ENCODE measurements around the gene CYP4F22. TPM values are rescaled to one million over a fixed set of nuclear protein-coding genes. Genes with fewer than 3 reads are reported as not detected.

The CYP4F22 gene
- total and polyA plus RNA-seq, 2 of the 8 experiments (the other 6 are each of a cell fraction or from before 2014, with no cell fraction given): not detected

GRCh38 chr19:15538774-15539173 is 30.4 kb downstream of the CYP4F22 start:
- POLR2A ChIA-PET (ENCODE audit: partially characterized antibody): no interaction called here
- Histone ChIP-seq H3K79me1 (ENCODE audit: low read depth, low read length) (no peaks in the 10 kb centered on the region), H2AFZ (ENCODE audit: low read length) (no peak overlapping the region), H3K79me2 (ENCODE audit: control insufficient read depth in 1 of 2, insufficient read depth in 2 of 2, low read length in 2 of 2) (no peaks in the 10 kb centered on the region), H3K9me3 (ENCODE audit: insufficient read depth in 2 of 2, low read depth in 1 of 2, low read length in 1 of 2) (peaks cover 64 to 86% of the 10 kb centered on the region in 2 experiments), H3K9ac (replicated peaks in 1 of 4; ENCODE audit: extremely low read depth in 1 of 4, low read depth in 3 of 4, low read length in 3 of 4) (no peak overlapping the region), H3K14ac (ENCODE audit: insufficient read length) (no peak overlapping the region), H2BK5ac (ENCODE audit: low read depth, low read length) (no peak overlapping the region), H4K20me1 (replicated peaks in 1 of 2; ENCODE audit: control insufficient read depth in 1 of 2, insufficient read depth in 2 of 2, low read length in 2 of 2) (no peaks in the 10 kb centered on the region), H2BK120ac (replicated peaks; ENCODE audit: low read depth, low read length) (no peak overlapping the region), H2BK12ac (ENCODE audit: low read depth, low read length) (no peak overlapping the region), H3K23ac (ENCODE audit: insufficient read length) (no peak overlapping the region), H3K4me3 (ENCODE audit: extremely low read depth in 1 of 4, insufficient read depth in 2 of 4, low read depth in 3 of 4, low read length in 4 of 4) (no peak overlapping the region), H2BK15ac (ENCODE audit: low read length) (no peak overlapping the region), H2BK20ac (ENCODE audit: low read length) (no peak overlapping the region), H3K4ac (replicated peaks; ENCODE audit: insufficient read length, low read depth, low read length) (no peak overlapping the region), H3K23me2 (ENCODE audit: low read depth, low read length) (peaks cover 2% of the 10 kb centered on the region; the same call in 1 of the 2 replicates), H3K36me3 (ENCODE audit: control insufficient read depth in 2 of 4, insufficient read depth in 4 of 4, low read length in 3 of 4) (0 out of 8 replicates have a peak, but pooled peaks cover 0 to 2% (median 0%) of the 10 kb centered on the region in 4 experiments), H3K18ac (ENCODE audit: extremely low read depth, low read length) (no peak overlapping the region), H3K27ac (ENCODE audit: low read depth, low read length) (no peak overlapping the region), H2AK5ac (ENCODE audit: low read depth, low read length) (no peak overlapping the region), H3K4me1 (replicated peaks in 1 of 4; ENCODE audit: control insufficient read depth in 3 of 4, insufficient read depth in 4 of 4, low read length in 3 of 4) (no peaks in the 10 kb centered on the region), H4K5ac (ENCODE audit: insufficient read length, low read depth, low read length) (no peak overlapping the region), H3K4me2 (ENCODE audit: insufficient read depth in 1 of 2, low read depth in 2 of 2, low read length in 2 of 2) (no peak overlapping the region), H4K91ac (replicated peaks; ENCODE audit: insufficient read length, low read length) (no peak overlapping the region), H3K56ac (replicated peaks; ENCODE audit: insufficient read length, low read depth, low read length) (no peak overlapping the region), H4K8ac (ENCODE audit: extremely low read depth, insufficient read depth, low read length) (no peak overlapping the region), H3K27me3 (replicated peaks in 1 of 4; ENCODE audit: control insufficient read depth in 3 of 4, extremely low read depth in 1 of 4, insufficient read depth in 3 of 4, low read length in 3 of 4) (no peaks in the 10 kb centered on the region)
- WGBS, 2 experiments (ENCODE audit: extremely low coverage in 1 of 2, insufficient coverage in 1 of 2, insufficient read length in 1 of 2, insufficient replicate concordance in 2 of 2, low coverage in 1 of 2, low lambda C conversion rate in 2 of 2, missing lambda C conversion rate in 1 of 2): 64% methylated on average over 1 of the region's 1 CpG; no CpG with 5 or more reads in 1 of the 2 experiments
- CTCF ChIA-PET (ENCODE audit: partially characterized antibody): no interaction called here
- FAIRE-seq (no peak), DNase-seq (ENCODE audit: low read depth in 1 of 2, low spot score in 2 of 2) (no peak)
- TF ChIP-seq SUZ12 (IDR thresholded peaks at IDR 0.05; ENCODE audit: low read length) (no peak), NRF1 (IDR thresholded peaks at IDR 0.05; ENCODE audit: low read depth, low read length) (no peak), USF2 (IDR thresholded peaks at IDR 0.05; ENCODE audit: low read length) (no peak), CHD2 (IDR thresholded peaks at IDR 0.05; ENCODE audit: low read length) (no peak), ATF2 (IDR thresholded peaks at IDR 0.05; ENCODE audit: low read length) (no peak), BCL11A (IDR thresholded peaks at IDR 0.05; ENCODE audit: low read depth in 2 of 2, low read length in 2 of 2) (no peak), RAD21 (IDR thresholded peaks at IDR 0.05 in 1 of 2, conservative IDR thresholded peaks at IDR 0.05 in 1 of 2; ENCODE audit: low read depth in 2 of 2, low read length in 2 of 2) (no peak), NANOG (IDR thresholded peaks at IDR 0.05; ENCODE audit: insufficient read depth, low read depth, low read length, poor library complexity, severe bottlenecking) (no peak), JUN (IDR thresholded peaks at IDR 0.05; ENCODE audit: low read depth, low read length) (no peak), CEBPB (IDR thresholded peaks at IDR 0.05; ENCODE audit: low read depth, low read length) (no peak)
